Inferior parietal cortex (tissue), 1 donor: ENCODE measurements around the gene TMEM72.

Experiments used
- DNase-seq: peaks from one replicate; pipeline ENCODE4 v3.0.0-alpha.2; 2016; ENCODE audit errors: extremely low spot score

The TMEM72 gene

GRCh38 chr10:44980309-44981171, 69.4 kb downstream of the TMEM72 start:
- DNase-seq: no peak

- DNase-seq: peak; percentile 60
These were observed 70.3 kb downstream of the TMEM72 start for GRCh38 chr10:44981172-44982113.

GRCh38 chr10:44982114-44982460, 71.0 kb downstream of the TMEM72 start:
- DNase-seq: no peak

- no peak for DNase-seq
These were observed 71.4 kb downstream of the TMEM72 start for GRCh38 chr10:44982496-44982895.

GRCh38 chr10:44983066-44983894, 72.1 kb downstream of the TMEM72 start:
- DNase-seq: no peak

GRCh38 chr10:44983895-44984278, 72.8 kb downstream of the TMEM72 start:
- DNase-seq: no peak

- no peak for DNase-seq
These were observed 73.5 kb downstream of the TMEM72 start for GRCh38 chr10:44984671-44985101.

GRCh38 chr10:44985175-44985681, 74.1 kb downstream of the TMEM72 start:
- DNase-seq: no peak

- no peak for DNase-seq
These were observed 75.0 kb downstream of the TMEM72 start for GRCh38 chr10:44986179-44986578.
